AG04450 (cell line): ENCODE data around the gene EID2. TPM values are rescaled to one million over a fixed set of nuclear protein-coding genes. Genes with fewer than 3 reads are reported as not detected.
A peak's percentile ranks its signal among the peaks of the same experiment; 100 is the strongest.

ENCODE experiments used
- CTCF ChIA-PET: fragments of 300-600, 350-600 bp; formaldehyde crosslinking; extraction: SDS; loops from one replicate; lab custom pipeline; 2022; ENCODE audit warnings: antibody characterized with exemption, inconsistent platforms; lab: Charles Lee
- POLR2A ChIA-PET: fragments of 350-600 bp; formaldehyde crosslinking; extraction: SDS; loops from one replicate; lab custom pipeline; 2021; ENCODE audit warnings: antibody characterized with exemption, inconsistent platforms; lab: Yijun Ruan, JAX
- DNase-seq: peaks from one replicate; pipeline ENCODE4 v3.0.0-alpha.2; 2011; ENCODE audit warnings: low read depth, low spot score
- H3K27ac ChIP-seq: one replicate; pipeline ENCODE4 v1.5.1; 2012; ENCODE audit warnings: low read depth, low read length, control low read depth
- H3K27me3 ChIP-seq: one replicate; pipeline ENCODE4 v1.6.0; 2012; ENCODE audit warnings: low read length; ENCODE audit not compliant: control insufficient read depth, insufficient read depth
- H3K4me3 ChIP-seq: 2 replicates; pipeline ENCODE4 v1.5.1; 2011; ENCODE audit warnings: mild to moderate bottlenecking, low read depth, low read length, control low read depth
- H3K9me3 ChIP-seq: 2 replicates; pipeline ENCODE4 v1.5.1; 2012; ENCODE audit warnings: low read length; ENCODE audit not compliant: control insufficient read depth, insufficient read depth
- polyA plus RNA-seq: library from polyadenylated mRNA; depleted of rRNA; stranded (reverse); fragments of >200 nt; gene quantifications from 2 replicates; pipeline ENCODE4 v1.2.3, GENCODE V29; 2011
- TF ChIP-seq, protein P1 (sequence below): IDR thresholded peaks from 2 replicates; pipeline ENCODE4 v1.5.1; 2011; ENCODE audit warnings: low read depth, low read length, control low read depth, inconsistent platforms

EID2 gene
- polyA plus RNA-seq, 1 experiment: 11.5 TPM

DNA sequence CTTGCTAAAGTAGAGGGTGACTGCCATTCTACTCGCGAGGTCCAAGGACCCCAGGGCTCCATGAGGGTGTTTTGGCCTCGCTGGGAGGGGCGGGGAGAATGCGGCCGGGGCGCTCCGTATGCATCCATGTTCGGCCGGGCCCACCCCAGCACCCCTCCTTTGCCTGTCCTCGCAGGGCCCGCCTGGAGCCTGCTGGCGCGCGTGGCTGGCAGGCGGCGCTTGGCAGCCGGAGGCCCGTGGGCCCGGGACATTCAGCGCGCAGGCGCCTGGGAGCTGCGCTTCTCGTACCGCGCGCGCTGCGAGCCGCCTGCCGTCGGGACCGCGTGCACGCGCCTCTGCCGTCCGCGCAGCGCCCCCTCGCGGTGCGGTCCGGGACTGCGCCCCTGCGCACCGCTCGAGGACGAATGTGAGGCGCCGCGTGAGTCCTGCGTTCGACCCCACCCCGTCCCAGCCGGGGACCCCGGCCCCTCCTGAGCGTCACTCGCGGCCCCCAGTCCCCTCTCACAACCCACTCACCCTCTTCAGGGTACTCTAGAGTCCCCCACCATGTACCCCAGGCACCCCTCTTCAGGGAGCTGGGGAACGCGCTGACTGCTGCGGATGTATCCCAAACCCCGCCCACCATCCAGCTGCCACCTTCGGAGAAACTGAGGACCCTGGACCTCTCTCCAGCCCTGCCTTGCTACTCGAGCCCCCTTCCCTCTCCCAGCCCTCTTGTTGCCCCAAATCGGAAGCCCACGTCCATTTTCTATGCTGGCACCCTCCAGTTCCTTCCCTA is 37.1 kb downstream of the EID2 start:
- TF ChIP-seq, protein P1, sequence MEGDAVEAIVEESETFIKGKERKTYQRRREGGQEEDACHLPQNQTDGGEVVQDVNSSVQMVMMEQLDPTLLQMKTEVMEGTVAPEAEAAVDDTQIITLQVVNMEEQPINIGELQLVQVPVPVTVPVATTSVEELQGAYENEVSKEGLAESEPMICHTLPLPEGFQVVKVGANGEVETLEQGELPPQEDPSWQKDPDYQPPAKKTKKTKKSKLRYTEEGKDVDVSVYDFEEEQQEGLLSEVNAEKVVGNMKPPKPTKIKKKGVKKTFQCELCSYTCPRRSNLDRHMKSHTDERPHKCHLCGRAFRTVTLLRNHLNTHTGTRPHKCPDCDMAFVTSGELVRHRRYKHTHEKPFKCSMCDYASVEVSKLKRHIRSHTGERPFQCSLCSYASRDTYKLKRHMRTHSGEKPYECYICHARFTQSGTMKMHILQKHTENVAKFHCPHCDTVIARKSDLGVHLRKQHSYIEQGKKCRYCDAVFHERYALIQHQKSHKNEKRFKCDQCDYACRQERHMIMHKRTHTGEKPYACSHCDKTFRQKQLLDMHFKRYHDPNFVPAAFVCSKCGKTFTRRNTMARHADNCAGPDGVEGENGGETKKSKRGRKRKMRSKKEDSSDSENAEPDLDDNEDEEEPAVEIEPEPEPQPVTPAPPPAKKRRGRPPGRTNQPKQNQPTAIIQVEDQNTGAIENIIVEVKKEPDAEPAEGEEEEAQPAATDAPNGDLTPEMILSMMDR: peak; percentile 47
- ChIA-PET POLR2A (no interaction called here), CTCF (interaction anchor here (0.5 to 1.7 kb wide), 13 partner anchors 8 to 716 kb away, joined by 3 to 10 read pairs (median 4); partner anchors contain the start of genes EID2, EID2B, TIMM50 and TTC9B)
- H3K9me3 ChIP-seq: peaks cover 5% of the 10 kb centered on the region; the same call in 1 of the 2 replicates
- H3K27ac ChIP-seq: no peak overlapping the region
- H3K27me3 ChIP-seq: peaks cover 52% of the 10 kb centered on the region
- no peak for DNase-seq
- no peak overlapping the region for H3K4me3 ChIP-seq

DNA sequence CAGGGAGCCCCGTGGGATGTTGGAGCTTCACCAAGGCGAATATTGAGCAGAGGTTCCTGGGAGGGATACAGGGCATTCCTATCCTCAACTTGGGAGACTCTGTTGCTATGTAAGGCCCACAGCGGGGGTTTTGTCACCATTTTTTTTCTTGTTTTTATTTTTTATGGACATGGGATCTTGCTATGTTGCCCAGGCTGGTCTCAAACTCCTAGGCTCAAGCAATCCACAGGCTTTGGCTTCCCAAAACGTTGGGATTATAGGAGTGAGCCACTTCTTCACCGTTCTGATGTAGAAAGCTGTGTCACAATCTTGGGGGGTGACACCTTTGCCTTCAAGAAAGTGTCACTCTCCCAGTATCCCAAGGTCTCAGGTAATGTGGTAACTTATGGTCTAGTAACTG is 38.6 kb downstream of the EID2 start:
- Histone ChIP-seq H3K27ac (no peak overlapping the region), H3K4me3 (no peak overlapping the region), H3K27me3 (peaks cover 52% of the 10 kb centered on the region), H3K9me3 (peaks cover 3% of the 10 kb centered on the region; the same call in 1 of the 2 replicates)
- POLR2A ChIA-PET: no interaction called here
- TF ChIP-seq, protein P1: no peak
- DNase-seq: no peak
- CTCF ChIA-PET: no interaction called here

DNA sequence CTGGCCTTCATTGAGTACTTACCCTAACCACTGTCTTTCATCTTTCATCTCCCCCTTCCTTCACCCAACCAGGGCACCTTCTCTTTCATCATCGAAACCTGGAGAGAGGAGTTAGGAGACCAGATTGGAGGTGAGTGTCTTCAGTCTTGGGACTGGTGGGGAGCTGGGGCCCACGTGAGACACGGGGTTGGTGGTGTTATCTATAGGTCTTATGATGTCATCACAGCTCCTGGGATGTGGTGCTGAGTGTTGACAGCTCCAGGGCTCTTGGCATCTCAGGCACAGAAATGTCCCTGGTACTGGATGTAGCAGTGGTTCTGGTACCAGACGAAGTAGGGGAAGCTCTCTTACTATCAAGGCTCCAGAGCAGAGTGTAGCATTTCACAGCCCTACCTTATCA is 39.4 kb downstream of the EID2 start:
- H3K27ac ChIP-seq: no peak overlapping the region
- no peak overlapping the region for H3K4me3 ChIP-seq
- DNase-seq: no peak
- TF ChIP-seq, protein P1: no peak
- ChIA-PET CTCF (no interaction called here), POLR2A (no interaction called here)
- H3K9me3 ChIP-seq: peaks cover 3% of the 10 kb centered on the region; the same call in 1 of the 2 replicates
- peaks cover 50% of the 10 kb centered on the region for H3K27me3 ChIP-seq

GRCh38 chr19:39499932-39500331 is 40.0 kb downstream of the EID2 start:
- Histone ChIP-seq H3K9me3 (peaks cover 3% of the 10 kb centered on the region; the same call in 1 of the 2 replicates), H3K27ac (no peak overlapping the region), H3K4me3 (no peak overlapping the region), H3K27me3 (peaks cover 50% of the 10 kb centered on the region)
- TF ChIP-seq, protein P1: no peak
- ChIA-PET CTCF (no interaction called here), POLR2A (interaction anchor here (0.7 kb wide), 1 partner anchor 325 kb away, joined by 5 read pairs; no protein-coding TSS in a partner anchor)
- DNase-seq: no peak
